ENCODE results near the gene SPAG16.

GRCh38 chr2:213286161-213286560, 1.9 kb downstream of the SPAG16 start:
- TF ChIP-seq SIN3A (IDR thresholded peaks at IDR 0.05; ENCODE audit: borderline replicate concordance, insufficient read depth, low read depth, low read length) (no peak), CTCF (IDR thresholded peaks at IDR 0.05) (no peak), POLR2AphosphoS5 (IDR thresholded peaks at IDR 0.05; ENCODE audit: low read depth, low read length) (no peak)
- TF ChIP-seq, protein P1, sequence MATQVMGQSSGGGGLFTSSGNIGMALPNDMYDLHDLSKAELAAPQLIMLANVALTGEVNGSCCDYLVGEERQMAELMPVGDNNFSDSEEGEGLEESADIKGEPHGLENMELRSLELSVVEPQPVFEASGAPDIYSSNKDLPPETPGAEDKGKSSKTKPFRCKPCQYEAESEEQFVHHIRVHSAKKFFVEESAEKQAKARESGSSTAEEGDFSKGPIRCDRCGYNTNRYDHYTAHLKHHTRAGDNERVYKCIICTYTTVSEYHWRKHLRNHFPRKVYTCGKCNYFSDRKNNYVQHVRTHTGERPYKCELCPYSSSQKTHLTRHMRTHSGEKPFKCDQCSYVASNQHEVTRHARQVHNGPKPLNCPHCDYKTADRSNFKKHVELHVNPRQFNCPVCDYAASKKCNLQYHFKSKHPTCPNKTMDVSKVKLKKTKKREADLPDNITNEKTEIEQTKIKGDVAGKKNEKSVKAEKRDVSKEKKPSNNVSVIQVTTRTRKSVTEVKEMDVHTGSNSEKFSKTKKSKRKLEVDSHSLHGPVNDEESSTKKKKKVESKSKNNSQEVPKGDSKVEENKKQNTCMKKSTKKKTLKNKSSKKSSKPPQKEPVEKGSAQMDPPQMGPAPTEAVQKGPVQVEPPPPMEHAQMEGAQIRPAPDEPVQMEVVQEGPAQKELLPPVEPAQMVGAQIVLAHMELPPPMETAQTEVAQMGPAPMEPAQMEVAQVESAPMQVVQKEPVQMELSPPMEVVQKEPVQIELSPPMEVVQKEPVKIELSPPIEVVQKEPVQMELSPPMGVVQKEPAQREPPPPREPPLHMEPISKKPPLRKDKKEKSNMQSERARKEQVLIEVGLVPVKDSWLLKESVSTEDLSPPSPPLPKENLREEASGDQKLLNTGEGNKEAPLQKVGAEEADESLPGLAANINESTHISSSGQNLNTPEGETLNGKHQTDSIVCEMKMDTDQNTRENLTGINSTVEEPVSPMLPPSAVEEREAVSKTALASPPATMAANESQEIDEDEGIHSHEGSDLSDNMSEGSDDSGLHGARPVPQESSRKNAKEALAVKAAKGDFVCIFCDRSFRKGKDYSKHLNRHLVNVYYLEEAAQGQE (IDR thresholded peaks at IDR 0.05; ENCODE audit: insufficient read depth in 1 of 2, low read depth in 2 of 2, low read length in 1 of 2): no peak

Measured in Panc1 (cell line).